Activated CD4-positive, CD25-positive, alpha-beta regulatory T cell treated with anti-CD3 and anti-CD28 coated beads, Interleukin-2, amount 50 U/mL, for 72 hours (primary cell): Measurements from ENCODE around the gene PACRG.
"Not testable (repeated sequence)": the region's sequence is repeated elsewhere in the genome, so short reads cannot be mapped to it uniquely, and the experiment has no call there.

Experiments used
- DNase-seq: peaks from one replicate; pipeline ENCODE4 v3.0.0; 2021

Gene PACRG

GRCh38 chr6:162952423-162952822 lies 224.6 kb downstream of the PACRG start:
- no peak for DNase-seq

GRCh38 chr6:162957062-162957461 lies 229.3 kb downstream of the PACRG start:
- DNase-seq: no peak

- DNase-seq: no peak
These were observed 233.1 kb downstream of the PACRG start for GRCh38 chr6:162960679-162961457.

DNA sequence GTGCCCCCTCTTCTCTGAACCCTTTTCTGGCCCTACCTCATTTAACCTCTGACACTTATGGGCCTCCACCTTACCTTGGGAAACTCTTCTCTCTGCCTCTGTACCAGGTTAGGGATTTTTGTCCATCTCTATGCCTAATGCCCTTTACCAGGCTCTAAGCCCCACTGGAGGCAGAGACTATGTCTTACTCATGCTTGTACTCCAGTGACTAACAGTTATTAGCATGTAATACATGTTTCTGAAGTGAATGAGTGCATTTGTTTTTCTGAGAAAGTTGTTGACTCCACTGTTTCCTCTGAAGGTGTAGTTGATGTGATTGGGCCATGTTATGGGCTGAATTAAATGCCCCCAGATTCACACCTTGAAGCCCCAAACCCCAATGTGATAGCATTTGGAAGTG lies 234.3 kb downstream of the PACRG start:
- no peak for DNase-seq

GRCh38 chr6:162963861-162964260 lies 236.1 kb downstream of the PACRG start:
- DNase-seq: no peak

GRCh38 chr6:162964488-162965140 lies 236.8 kb downstream of the PACRG start:
- no peak for DNase-seq

- no peak for DNase-seq
These were observed 237.6 kb downstream of the PACRG start for GRCh38 chr6:162965366-162965765.

DNA sequence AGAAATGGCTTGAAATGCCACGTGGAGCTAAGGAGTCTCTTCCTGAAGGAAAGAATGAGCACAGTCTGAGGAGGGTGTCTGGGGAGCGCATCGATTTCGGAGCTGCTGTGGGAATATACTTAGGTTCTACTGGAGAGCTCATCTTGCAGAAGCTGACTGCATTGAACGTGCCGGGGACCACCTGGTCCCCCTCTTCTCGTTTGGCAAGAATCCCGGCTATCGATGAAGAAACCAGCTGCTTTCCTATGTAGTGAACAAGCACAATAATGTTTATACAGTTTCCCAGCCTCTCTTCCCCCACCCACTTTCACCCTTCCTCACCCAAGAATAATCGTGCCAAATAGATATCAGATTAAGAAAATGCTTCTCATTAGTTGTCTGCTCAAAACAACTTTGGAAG lies 242.5 kb downstream of the PACRG start:
- no peak for DNase-seq

DNA sequence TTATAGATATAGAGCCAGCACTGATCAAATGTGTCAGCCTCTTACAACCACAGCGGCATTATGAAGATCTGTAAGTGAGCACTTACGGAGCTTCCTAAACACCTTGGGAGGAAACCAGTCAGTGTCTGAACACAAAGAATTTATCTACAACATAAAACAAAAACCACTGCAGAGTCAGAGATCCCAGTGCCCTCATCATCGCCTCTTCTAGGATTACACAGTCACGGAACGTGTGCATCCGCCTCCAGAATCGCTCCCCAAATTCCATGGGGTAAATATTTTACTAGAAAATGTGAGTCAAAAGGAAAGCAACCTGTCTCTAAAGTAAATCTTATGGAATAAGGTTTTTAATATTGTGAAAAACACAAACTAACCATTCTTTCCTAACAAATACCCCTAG lies 243.6 kb downstream of the PACRG start:
- DNase-seq: no peak

DNA sequence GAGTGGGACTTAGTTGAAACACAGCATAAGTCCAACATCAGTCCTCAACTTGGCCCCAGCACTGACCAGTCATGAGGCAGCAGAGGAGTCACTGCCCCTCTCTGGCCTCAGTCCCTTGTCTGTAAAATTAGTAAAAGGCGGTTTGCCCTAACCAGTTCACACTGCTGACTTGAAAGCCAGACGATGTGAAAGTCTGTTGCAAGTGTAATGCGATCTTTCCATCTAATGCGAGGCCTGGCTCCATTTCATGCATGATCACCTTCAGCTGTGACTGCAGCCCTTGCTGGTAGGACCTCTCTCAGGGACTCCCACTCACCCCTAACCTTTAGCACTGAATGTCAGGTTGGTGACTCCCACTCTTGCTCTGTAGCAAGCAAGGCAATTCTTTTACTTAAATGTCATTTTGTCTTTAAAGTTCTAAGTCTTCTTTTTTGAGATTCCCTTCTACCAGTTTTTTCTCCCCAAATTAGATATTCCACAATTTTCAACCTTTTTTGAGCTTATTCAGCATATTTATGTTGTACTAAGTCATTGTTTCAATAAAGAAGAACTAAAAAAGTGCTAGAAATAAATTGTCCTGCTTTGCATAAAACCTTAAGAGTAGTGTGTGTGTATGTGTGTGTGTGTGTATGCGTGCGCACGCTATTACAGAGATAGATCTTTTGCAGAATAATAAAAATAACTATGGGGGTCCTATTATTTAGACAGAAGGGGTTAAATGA lies 245.5 kb downstream of the PACRG start:
- no peak for DNase-seq

- DNase-seq: no peak
These were observed 246.2 kb downstream of the PACRG start for GRCh38 chr6:162973980-162974379.

DNA sequence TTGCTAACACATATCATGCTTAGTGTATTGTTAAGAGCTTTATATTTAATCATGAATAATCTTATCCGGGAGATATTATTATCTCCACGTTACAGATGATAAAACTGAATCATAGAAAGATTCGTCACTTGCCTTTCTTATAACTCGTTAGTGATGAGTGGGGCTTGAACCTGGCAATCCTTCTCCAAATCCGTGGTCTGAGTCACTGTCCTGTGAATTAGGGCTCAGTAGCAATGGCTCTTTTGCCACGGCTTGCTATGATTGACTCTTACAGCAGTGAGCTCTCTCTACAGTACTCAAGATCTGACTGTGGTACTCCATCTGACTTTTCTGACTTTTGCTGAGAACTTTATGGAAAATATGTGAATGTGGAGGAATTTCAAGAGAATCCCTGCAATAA lies 246.9 kb downstream of the PACRG start:
- no peak for DNase-seq

GRCh38 chr6:162976141-162976540 lies 248.4 kb downstream of the PACRG start:
- no peak for DNase-seq

- DNase-seq: not testable (repeated sequence)
These were observed 255.5 kb downstream of the PACRG start for GRCh38 chr6:162983234-162983633.

DNA sequence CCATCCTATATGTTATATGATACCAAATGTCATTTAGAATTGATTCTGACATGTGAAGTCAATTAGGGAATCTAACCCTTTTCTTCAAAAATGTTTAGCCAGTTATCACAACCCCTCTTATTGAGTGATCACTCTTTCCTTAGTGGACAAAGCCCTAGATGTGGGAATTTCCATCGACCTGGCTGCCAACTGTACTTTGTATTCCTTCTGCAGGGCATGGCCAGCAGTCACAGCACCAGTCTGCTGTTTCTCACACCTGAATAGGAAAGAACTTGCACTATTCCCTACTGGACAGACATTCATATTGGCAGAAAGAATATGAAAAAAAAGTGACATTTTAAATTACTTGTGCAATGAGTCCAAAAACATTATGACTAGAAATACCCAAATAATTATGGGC lies 271.0 kb downstream of the PACRG start:
- DNase-seq: no peak

DNA sequence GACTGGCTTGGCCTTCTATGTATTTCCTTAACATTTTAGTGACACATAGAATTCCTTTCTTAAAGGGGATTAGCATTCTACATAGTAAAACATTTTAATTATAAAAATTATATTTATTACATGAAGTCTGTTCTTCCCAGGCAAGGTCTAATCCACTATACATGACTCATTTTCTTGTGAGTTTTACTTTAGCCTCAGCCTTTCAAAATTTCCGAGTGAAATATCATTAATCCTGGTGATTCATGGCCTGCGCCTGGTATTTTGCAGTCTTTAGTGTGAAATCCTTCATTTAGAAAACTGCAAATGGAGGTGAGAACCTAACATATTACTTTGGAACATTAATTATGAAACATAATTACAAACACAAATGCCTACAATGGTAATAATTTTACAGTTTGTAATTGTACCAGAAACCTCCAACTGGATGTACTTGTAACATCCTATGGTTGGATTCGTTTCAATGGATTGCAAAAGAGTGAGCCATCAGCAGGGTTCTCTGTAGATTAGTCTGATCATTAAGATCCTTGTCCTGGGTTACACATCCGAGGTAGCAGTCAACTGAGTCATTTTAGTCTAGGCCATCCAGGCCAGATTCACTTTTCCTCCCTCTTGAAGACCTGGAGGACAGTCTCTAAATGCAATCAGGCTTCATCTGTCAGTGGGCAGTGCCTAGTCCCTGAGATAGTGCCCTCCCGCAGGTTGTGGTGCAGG lies 272.0 kb downstream of the PACRG start:
- DNase-seq: no peak

- DNase-seq: no peak
These were observed 273.6 kb downstream of the PACRG start for GRCh38 chr6:163001330-163001729.

DNA sequence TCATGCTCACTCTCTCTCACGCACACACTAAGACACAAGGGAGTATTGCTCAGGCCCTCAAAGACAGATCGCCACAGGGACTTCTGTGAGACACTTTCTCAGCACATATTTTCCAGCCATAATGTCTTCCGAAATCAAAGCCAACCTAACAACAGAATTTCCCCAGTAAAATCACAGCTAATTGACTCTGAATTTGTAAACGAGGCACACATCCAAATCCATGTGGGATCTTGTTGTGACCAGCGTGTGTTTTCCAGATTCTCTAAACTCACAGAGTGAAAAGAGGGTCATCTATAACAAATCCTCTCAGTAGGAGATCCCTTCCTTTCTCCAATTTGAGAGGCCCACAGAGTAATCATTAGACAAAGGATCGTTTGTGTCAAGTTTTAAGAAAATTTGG lies 280.4 kb downstream of the PACRG start:
- no peak for DNase-seq

DNA sequence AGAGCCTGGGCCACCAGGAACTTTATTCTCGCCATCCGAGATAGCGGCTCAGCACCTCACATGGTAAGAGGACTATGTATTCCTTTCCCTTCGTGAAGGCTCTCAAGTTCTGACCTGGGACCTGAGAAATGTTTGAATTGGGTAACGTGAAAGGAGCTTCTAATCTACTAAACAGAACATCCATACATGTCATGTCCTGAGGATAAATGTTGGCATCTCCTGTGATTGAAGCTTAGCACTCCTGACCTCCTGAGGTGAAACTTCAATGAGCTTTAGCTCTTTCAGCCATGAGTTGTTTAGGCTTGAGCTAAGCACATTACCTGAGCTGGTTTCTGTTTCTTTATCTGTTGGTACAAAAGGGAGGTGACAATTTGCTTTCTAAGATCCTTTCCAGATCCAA lies 280.9 kb downstream of the PACRG start:
- DNase-seq: no peak

DNA sequence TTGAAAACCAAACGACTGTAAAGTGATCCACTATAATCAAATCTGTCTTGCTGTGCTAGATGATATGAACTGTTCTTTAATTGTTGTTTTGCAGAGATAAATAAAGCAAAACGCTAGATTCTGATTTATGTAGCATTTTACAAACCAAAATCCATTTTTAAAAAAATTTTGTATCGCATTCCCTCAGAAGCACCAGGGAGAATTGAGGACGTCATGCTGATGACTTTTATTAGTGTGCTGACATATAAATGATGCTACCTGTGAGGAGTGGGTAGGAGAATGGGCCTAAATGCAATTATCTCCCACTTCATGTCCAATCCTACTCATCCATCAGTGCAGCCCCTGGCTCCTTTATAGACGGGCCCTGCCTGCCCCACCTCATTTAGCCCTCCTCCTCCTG lies 282.4 kb downstream of the PACRG start:
- no peak for DNase-seq

- DNase-seq: no peak
These were observed 287.0 kb downstream of the PACRG start for GRCh38 chr6:163014736-163015135.

GRCh38 chr6:163017801-163018200 lies 290.0 kb downstream of the PACRG start:
- DNase-seq: no peak

- no peak for DNase-seq
These were observed 292.2 kb downstream of the PACRG start for GRCh38 chr6:163019926-163020325.
